Hypothalamus (tissue), 51 donors: ENCODE measurements around the gene TPPP3.
A peak's percentile ranks its signal among the peaks of the same experiment; 100 is the strongest.

ENCODE experiments used
- DNase-seq, 51 donors: peaks; one replicate each; lab custom pipeline; 2025; lab: John Stamatoyannopoulos, UW

The TPPP3 gene

DNA sequence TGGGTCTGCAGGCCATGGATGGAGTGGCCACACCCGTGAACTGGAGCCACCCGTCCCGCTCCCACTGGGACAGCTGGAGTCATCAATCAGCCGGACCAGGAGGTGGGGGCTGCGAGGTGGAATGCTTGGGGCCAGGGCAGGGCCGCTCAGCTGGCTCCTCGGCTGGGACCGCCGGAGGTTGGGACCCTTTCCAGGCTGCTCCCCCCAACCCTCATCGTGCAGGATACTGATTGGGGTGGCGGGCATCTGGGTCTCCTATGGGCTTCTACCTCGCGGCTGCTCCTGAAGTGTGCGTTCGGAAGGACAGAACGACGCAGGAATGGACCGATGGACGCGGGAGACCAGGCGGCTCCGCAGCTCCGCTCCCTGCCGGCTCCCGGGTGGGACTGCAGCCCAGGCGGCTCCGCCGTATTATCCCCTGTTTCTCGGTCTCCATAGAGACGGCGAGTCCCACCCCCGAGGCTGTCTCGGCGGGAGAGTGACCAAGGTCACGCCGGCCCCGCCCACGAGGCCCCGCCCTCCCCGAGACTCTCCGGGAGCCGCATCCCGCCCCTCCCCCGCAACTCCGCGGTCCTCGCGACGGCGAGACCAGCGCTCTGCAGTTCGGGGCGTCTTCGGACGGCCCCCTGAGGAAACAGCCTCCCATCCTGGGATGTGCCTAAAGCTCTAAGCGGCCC, at the start of gene TPPP3:
Gene TPPP3 (minus strand): TSS at position 388 of the 677 bp plus-strand sequence. CDS start 2,387 bp downstream, outside the sequence.
- DNase-seq = peak in 49 of 51 donors; percentile 34 to 96 (median 86)

GRCh38 chr16:67442581-67443255, 49.4 kb upstream of the TPPP3 start:
- DNase-seq = no peak

DNA sequence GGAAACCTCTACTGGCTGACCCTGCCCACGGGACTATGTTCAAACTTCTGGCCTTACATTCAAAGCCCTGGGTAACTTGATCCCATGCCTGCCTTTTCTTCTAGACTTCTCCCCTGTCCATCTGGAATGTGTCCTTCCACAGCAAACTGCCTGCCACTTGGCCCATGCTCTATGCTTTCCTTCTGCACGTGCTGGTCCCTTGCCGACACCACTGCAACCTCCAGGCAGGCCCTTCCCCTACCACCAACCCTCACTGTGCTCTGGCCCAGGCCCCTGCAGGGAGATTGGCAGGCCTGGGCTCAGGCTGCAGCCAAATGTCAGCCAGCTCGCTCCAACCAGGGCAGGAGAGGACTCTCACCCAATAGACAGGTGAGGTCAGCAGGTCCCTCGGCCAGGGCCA, 48.6 kb upstream of the TPPP3 start:
- DNase-seq = no peak

DNA sequence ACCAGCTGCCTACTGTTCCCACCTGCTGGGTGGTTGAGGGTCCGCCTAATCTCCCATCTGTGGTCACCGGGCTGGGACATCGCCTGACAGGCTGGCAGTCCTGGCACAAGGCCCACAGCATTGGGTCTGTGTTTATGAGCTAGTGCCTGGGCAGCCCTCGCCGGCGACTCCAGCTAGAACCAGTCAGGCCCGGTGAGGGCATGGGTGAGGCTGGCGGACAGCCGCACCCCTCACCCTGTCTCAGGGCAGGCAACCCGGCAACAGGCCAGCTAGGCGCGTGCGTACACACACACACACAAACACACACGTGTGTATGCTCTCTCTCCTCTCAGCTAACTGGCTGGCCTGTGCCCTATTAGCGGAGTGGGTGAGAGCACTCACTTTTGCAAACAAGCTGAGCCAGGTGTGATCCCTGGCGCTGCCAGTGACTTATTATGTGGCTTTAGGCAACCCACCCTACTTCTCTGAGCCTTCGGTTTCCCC, 48.0 kb upstream of the TPPP3 start:
- peak in 23 of 51 donors; percentile 4 to 62 (median 30) for DNase-seq

- DNase-seq = no peak
These were observed 45.6 kb upstream of the TPPP3 start for GRCh38 chr16:67438824-67439393.

DNA sequence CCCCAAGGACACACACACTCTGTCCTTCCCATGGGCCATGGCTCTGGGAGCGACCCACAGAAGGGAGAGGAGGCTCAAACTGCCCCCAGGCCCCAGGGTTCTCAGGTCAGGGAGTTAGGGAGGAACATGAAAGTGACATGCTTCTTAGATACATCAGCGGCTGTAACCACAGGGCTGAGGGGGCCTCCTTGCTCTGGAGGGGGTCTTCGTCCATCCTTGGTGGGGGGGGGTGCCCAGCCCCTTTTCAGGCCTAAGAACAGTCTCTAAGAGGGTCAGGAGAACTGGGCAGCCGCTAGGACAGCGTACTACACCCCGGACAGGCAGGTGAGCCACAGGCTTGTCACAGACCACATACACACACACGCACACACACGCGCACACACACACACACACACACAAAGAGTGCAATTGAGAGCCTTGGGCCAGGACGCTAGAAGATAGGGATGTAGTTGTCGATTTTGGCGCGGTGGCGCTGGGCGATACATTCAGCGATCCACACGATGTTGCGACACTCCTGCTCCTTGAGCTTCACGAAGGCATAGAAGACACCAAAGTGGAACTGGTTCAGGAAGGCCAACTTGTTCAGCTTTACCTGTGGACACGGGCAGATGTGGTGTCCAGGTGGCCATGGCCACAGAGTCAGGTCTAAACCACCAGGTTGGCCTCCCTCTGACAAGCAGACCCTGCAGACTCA, 44.9 kb upstream of the TPPP3 start:
- DNase-seq = no peak

- DNase-seq = no peak
These were observed 44.2 kb upstream of the TPPP3 start for GRCh38 chr16:67437513-67437912.

DNA sequence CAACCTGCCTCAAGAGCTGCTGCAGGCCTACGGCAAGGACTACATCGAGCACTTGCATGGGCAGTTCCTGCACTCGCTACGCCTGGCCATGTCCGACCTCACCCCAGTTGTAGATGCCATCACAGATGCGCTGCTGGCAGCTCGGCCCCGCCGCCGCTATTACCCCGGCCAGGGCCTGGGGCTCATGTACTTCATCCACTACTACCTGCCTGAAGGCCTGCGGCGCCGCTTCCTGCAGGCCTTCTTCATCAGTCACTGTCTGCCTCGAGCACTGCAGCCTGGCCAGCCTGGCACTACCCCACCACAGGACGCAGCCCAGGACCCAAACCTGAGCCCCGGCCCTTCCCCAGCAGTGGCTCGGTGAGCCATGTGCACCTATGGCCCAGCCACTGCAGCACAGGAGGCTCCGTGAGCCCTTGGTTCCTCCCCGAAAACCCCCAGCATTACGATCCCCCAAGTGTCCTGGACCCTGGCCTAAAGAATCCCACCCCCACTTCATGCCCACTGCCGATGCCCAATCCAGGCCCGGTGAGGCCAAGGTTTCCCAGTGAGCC, 43.4 kb upstream of the TPPP3 start:
- no peak for DNase-seq

DNA sequence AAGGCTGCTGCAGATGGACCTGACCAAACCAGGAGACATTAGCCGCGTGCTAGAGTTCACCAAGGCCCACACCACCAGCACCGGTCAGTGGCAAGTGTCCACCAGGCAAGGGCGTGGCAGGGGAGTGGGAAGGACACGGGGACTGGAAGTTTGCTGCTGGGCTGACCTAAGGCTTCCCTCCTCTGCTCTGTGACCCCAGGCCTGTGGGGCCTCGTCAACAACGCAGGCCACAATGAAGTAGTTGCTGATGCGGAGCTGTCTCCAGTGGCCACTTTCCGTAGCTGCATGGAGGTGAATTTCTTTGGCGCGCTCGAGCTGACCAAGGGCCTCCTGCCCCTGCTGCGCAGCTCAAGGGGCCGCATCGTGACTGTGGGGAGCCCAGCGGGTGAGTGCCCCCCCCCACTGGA, 42.5 kb upstream of the TPPP3 start:
- DNase-seq = no peak

DNA sequence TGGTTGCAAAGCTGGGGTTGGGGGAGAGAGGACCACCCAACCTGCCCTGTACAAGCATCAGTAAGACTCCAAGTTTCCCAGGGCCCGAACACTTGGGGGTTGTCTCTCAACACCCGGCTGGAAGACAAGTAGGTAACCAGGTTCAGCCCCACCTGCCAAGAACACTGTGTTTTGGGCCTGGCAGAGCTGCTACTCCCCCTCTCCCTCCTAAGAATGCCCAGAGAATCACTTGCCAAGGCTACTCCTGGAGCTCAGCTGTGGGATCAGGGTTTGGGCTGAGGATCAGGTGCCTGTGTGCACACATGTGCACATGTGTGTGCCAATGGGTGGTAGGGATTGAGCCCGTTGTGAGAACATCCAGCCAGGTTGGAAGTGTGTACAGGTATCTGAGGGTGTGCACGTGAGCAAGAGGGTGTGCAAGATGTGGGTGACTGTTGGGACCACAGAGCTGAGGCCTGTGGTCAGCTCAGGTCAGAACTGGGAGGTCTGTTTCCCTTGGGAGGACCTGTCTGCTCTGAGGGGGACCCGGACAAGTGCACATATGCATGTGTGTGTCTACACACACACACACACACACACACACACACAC, 39.9 kb upstream of the TPPP3 start:
- DNase-seq = no peak

- DNase-seq = no peak
These were observed 39.2 kb upstream of the TPPP3 start for GRCh38 chr16:67432506-67432890.

DNA sequence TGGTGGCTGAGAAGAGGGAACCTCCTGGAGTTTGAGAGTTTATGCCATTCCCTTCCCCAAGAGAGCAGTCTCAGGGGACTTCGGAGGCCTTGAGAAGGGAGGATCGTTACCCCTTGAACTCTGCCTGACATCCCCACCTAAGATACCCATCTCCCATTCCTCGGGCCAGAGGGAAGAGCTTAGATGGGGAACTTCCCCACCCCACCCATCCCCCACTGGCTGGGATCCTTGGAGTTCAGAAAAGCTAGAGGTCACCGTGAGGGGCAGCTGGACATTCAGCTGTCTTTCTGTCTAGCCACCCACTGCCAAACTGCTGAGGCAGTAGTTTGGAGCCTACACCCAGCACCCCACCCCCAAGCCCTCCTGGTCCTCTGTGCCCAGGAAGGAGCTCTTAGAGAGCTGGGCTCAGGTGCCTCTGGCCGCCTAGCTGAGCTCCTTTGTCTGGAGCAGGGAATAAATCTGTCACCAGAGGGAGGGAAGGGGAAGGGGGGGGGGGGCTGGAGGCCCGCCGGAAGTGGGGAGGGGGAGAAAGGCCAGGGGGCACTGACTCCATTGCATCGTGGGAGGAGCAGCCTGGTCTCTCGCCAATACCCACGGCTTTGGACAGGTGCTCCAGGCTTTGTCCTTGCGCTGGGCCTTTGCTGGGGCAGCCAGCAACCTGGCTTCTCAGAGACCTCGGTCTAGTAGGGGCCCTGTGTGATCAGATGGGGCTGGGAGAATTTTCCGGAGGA, 38.6 kb upstream of the TPPP3 start:
- no peak for DNase-seq

DNA sequence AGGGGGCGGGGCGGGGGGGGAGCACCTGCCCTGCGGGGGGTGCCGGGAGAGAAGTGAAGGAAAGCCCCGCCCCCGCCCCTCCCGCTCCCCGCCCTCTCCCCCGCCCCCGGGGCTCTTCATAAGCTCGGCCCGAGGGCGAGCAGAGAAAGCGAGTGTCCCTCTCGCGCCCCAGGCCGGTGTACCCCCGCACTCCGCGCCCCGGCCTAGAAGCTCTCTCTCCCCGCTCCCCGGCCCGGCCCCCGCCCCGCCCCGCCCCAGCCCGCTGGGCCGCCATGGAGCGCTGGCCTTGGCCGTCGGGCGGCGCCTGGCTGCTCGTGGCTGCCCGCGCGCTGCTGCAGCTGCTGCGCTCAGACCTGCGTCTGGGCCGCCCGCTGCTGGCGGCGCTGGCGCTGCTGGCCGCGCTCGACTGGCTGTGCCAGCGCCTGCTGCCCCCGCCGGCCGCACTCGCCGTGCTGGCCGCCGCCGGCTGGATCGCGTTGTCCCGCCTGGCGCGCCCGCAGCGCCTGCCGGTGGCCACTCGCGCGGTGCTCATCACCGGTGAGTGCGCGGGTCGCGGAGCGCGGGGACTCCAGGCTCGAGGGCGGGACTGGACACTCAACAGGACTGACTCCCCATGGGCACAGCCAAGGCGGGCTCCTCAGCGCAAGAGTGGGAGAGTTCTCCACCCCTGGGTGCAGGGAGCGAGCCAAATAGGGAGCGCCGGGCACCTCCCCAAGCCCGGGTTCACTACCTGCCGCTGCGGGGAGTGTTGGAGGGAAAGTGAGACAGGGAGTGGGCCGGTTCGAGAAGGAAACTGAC, 37.9 kb upstream of the TPPP3 start, which contains the start of gene HSD11B2:
Gene HSD11B2 (plus strand): TSS at position 145 of the 798 bp plus-strand sequence. CDS start 128 bp downstream, at position 273.
- peak in 31 of 51 donors; percentile 8 to 75 (median 31) for DNase-seq

DNA sequence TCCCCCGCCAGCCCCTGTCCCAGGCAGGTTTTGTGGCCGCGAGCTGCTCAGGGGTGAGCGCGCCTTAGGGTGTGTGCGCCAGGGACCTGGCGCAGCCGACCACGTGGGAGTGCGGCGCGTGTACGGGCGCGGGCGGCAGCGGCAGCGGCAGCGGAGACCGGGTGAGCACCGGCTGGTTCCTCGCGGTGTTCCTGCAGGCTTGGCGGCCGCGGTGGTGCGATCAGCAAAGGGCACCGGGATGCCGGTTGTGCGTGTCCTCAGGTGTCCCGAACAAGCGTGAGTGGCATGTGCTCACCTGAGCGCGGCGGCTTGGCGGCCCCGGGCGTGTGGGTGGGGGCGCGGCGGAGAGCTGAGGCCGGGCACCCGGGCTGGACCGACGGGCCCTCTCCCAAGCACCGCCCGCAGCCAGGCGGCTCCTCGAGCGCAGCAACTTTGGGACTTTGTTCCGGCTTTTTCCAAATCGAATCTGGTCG, 37.2 kb upstream of the TPPP3 start:
- DNase-seq = peak in 3 of 51 donors; percentile 14 to 40 (median 16)

DNA sequence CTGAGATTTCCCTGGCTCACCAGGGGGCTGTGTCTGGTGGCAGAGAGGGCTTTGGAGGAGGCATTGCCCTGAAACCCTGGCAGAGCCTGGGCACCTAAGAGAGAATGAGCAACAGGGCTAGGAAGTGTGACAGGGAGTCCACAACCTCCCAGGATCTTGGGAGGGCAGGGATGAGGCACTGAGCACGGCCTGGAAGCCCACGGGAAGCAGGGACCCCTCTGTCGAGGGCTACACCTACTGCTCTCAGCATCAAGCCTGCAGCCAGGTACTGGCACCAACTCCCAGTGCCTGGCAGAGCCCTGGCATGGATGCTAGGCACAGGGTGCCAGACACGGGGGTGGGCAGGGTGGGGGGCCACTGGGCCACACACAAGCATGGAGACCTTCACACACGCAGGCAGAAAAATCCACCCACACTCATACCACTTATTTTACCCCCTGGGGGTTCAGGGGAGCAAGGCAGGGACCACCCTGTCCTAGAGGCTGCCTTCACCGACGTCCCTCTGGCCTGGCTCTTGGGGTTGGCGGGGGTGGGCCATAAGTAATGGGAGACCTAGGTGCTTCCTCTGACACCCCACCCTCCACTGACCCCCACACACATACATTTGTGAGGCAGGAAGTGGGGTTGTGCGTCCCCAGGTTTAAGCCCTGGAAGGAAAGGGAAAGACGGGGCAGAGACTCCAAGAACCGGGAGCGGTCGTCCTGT, 36.7 kb upstream of the TPPP3 start:
- DNase-seq = no peak

DNA sequence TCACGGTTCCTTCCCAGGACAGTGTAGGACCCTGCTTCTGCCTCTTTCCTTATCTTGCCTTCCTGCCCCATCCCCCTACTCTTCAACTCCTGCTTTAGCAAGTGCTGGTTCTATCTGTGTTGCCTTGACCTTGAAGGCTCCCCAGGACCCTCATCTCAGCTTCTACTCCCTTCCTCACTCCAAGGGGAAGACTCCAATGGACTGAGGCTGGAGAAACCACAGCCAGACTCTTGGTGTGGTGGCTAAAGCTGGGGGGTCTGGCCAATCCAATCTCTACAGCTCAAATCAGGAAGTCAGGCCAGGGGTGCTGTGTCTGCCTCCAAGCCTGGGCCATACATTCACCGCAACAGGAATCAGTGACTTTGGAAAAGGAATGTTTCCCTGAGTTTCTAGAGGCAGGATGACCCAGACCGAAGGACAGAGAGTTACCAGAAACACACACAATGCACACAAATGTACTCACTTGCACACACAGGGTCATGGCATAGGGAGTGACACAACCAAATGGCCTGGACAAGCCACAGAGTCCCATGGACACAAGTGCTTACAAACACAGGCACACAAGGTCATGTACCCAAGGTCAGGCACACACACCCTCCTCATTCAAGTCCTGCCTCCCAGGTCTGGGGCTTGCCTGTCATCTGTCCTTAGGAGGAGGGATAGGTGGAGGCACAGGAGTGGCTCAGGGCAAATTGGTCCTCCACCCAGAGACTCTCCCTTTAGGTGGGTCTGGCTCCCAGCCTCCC, 35.9 kb upstream of the TPPP3 start:
- no peak for DNase-seq

GRCh38 chr16:67428146-67428731, 34.9 kb upstream of the TPPP3 start:
- peak in 29 of 51 donors; percentile 2 to 69 (median 28) for DNase-seq
